RWPE2 (cell line): Measurements from ENCODE around the gene APBB1.

Experiments
- ATAC-seq: fragments of 200-7000 bp; cut with Tn5 transposase; 3 replicates; pipeline ENCODE4 v1.9.1; 2021; ENCODE audit warnings: low read depth
- DNase-seq: peaks from one replicate; pipeline ENCODE4 v3.0.0-alpha.2; 2020; ENCODE audit warnings: low spot score
- H3K27ac ChIP-seq: fragments of 450-650 bp; 2 replicates; pipeline ENCODE4 v1.5.1; 2017; ENCODE audit warnings: mild to moderate bottlenecking; ENCODE audit not compliant: poor library complexity, severe bottlenecking
- H3K27me3 ChIP-seq: fragments of 250-450 bp; sonication (Bioruptor Pico); 2 replicates; pipeline ENCODE4 v1.5.1; 2021; ENCODE audit warnings: mild to moderate bottlenecking, moderate library complexity; ENCODE audit not compliant: insufficient read depth, poor library complexity, severe bottlenecking
- H3K36me3 ChIP-seq: fragments of 250-450 bp; sonication (Bioruptor Pico); 2 replicates; pipeline ENCODE4 v1.5.1; 2020; ENCODE audit warnings: low read depth, mild to moderate bottlenecking, moderate library complexity
- H3K4me1 ChIP-seq: fragments of 250-450 bp; sonication (Bioruptor Pico); 2 replicates; pipeline ENCODE4 v1.5.1; 2021; ENCODE audit warnings: mild to moderate bottlenecking, moderate library complexity; ENCODE audit not compliant: insufficient read depth, poor library complexity, severe bottlenecking
- H3K4me3 ChIP-seq: fragments of 250-450 bp; sonication (Bioruptor Pico); 2 replicates; pipeline ENCODE4 v1.5.1; 2021; ENCODE audit warnings: mild to moderate bottlenecking, moderate library complexity; ENCODE audit not compliant: severe bottlenecking
- H3K9me3 ChIP-seq: fragments of 250-450 bp; sonication (Bioruptor Pico); 2 replicates; pipeline ENCODE4 v1.5.1; 2021; ENCODE audit warnings: mild to moderate bottlenecking, moderate library complexity; ENCODE audit not compliant: severe bottlenecking
- CTCF ChIP-seq: fragments of 450-650 bp; IDR thresholded peaks from one replicate; pipeline ENCODE4 v1.5.1; 2017; ENCODE audit warnings: mild to moderate bottlenecking, moderate library complexity; ENCODE audit not compliant: poor library complexity, severe bottlenecking

The APBB1 gene

GRCh38 chr11:6401464-6401863 lies 17.4 kb downstream of the APBB1 start:
- H3K36me3 ChIP-seq: no peaks in the 10 kb centered on the region
- H3K9me3 ChIP-seq: no peaks in the 10 kb centered on the region
- H3K4me3 ChIP-seq: no peak overlapping the region
- ATAC-seq (no peak), DNase-seq (no peak)
- TF ChIP-seq CTCF: no peak
- H3K27ac ChIP-seq: no peak overlapping the region
- H3K4me1 ChIP-seq: no peaks in the 10 kb centered on the region
- H3K27me3 ChIP-seq: no peaks in the 10 kb centered on the region

- no peaks in the 10 kb centered on the region for H3K36me3 ChIP-seq
- no peak overlapping the region for H3K4me3 ChIP-seq
- no peak for TF ChIP-seq CTCF
- no peaks in the 10 kb centered on the region for H3K9me3 ChIP-seq
- DNase-seq (no peak), ATAC-seq (no peak)
- H3K27ac ChIP-seq: no peak overlapping the region
- H3K4me1 ChIP-seq: no peaks in the 10 kb centered on the region
- no peaks in the 10 kb centered on the region for H3K27me3 ChIP-seq
Observed at GRCh38 chr11:6400431-6401345, 18.2 kb downstream of the APBB1 start.

- Histone ChIP-seq H3K4me3 (no peak overlapping the region), H3K9me3 (no peaks in the 10 kb centered on the region), H3K36me3 (no peaks in the 10 kb centered on the region), H3K4me1 (no peaks in the 10 kb centered on the region), H3K27me3 (no peaks in the 10 kb centered on the region), H3K27ac (no peak overlapping the region)
- ATAC-seq (no peak), DNase-seq (no peak)
- TF ChIP-seq CTCF: no peak
Observed at GRCh38 chr11:6397636-6398035, 21.3 kb downstream of the APBB1 start.

GRCh38 chr11:6397156-6397555 lies 21.7 kb downstream of the APBB1 start:
- TF ChIP-seq CTCF: no peak
- Histone ChIP-seq H3K36me3 (no peaks in the 10 kb centered on the region), H3K4me3 (no peak overlapping the region), H3K27ac (no peak overlapping the region), H3K4me1 (no peaks in the 10 kb centered on the region), H3K27me3 (no peaks in the 10 kb centered on the region), H3K9me3 (no peaks in the 10 kb centered on the region)
- DNase-seq (no peak), ATAC-seq (no peak)

- ATAC-seq: no peak
- no peaks in the 10 kb centered on the region for H3K4me1 ChIP-seq
- no peaks in the 10 kb centered on the region for H3K27me3 ChIP-seq
- H3K4me3 ChIP-seq: no peak overlapping the region
- no peak overlapping the region for H3K27ac ChIP-seq
- H3K36me3 ChIP-seq: no peaks in the 10 kb centered on the region
- DNase-seq: no peak
- no peak for TF ChIP-seq CTCF
- no peaks in the 10 kb centered on the region for H3K9me3 ChIP-seq
Observed at GRCh38 chr11:6395470-6396060, 23.3 kb downstream of the APBB1 start.
